Measurements from ENCODE around the gene IL31RA.

GRCh38 chr5:55868846-55869245, 17.7 kb downstream of the IL31RA start:
- no peak for TF ChIP-seq CTCF (IDR thresholded peaks at IDR 0.05)
- no peak for TF ChIP-seq POLR2A (IDR thresholded peaks at IDR 0.05)

Data from uterus (tissue), 2 donors.